Adrenal gland (tissue), 12 donors: ENCODE measurements around the gene OSER1. TPM values are rescaled to one million over a fixed set of nuclear protein-coding genes. Genes with fewer than 3 reads are reported as not detected.

ENCODE experiments used
- DNase-seq, 7 donors: peaks; one replicate each; pipeline ENCODE4 v3.0.0-alpha.2; 2019 to 2020
- H3K27ac ChIP-seq, 5 donors: fragments of 200-600 bp; sonication (generic) in 4 of 5; 1 replicate in 3 of 5; 2 replicates in 2 of 5; pipeline versions ENCODE4 v1.5.1 to v1.8.0; 2016 to 2020; ENCODE audit warnings: mild to moderate bottlenecking in 1 of 5
- H3K27me3 ChIP-seq: fragments of 200-600 bp; 2 replicates; pipeline ENCODE4 v1.8.0; 2021
- H3K36me3 ChIP-seq, 2 donors: fragments of 200-600 bp; replicated peaks in 1 of 2; 1 replicate in 1 of 2; 2 replicates in 1 of 2; pipeline versions ENCODE4 v1.5.1 to v1.8.0; 2018 to 2022
- H3K4me1 ChIP-seq, 2 donors: fragments of 200-600 bp; replicated peaks in 1 of 2; 1 replicate in 1 of 2; 2 replicates in 1 of 2; pipeline versions ENCODE4 v1.5.1 to v1.8.0; 2018 to 2021
- H3K4me3 ChIP-seq, 4 donors: fragments of 200-600 bp; sonication (generic) in 3 of 4; one replicate each; pipeline ENCODE4 v1.5.1; 2016 to 2018
- H3K9me3 ChIP-seq, 3 donors: fragments of 200-600 bp; sonication (generic) in 1 of 3; replicated peaks in 1 of 3; 1 replicate in 2 of 3; 2 replicates in 1 of 3; pipeline versions ENCODE4 v1.5.1 to v1.8.0; 2016 to 2021
- POLR2A ChIP-seq, 2 donors: fragments of 450-650 bp; IDR thresholded peaks; one replicate each; pipeline ENCODE4 v1.6.1; 2017; ENCODE audit warnings: antibody characterized with exemption in 2 of 2, mild to moderate bottlenecking in 2 of 2, moderate library complexity in 1 of 2
- WGBS, 4 donors: extraction: QIAGEN DNeasy Blood & Tissue Kit in 2 of 4; methylation state at CpG; one replicate each; pipeline versions ENCODE4 v1.1.5 to v1.1.7; 2013 to 2017; 5-methylcytosine and 5-hydroxymethylcytosine counted together
- intact Hi-C, 2 donors: fragments of 100-400 bp; cut with DNase I; formaldehyde crosslinking; loops; one replicate each; pipeline versions ENCODE4 v1.14.1 to v1.15.0; 2022 to 2023
- polyA plus RNA-seq, 3 donors: library from polyadenylated mRNA; stranded (reverse); fragments of 200-250 nt in 2 of 3; fragments of 350-450 nt in 1 of 3; fragmentation: Illumina TruSeq in 1 of 3; extraction: RNeasy Lipid Tissue Mini Kit (QIAGEN cat#74804) in 1 of 3; gene quantifications; one replicate each; pipeline ENCODE4 v1.2.3, GENCODE V29; 2013 to 2014
- total RNA-seq, 9 donors: library from RNA; depleted of rRNA in 4 of 9; stranded (reverse); fragments of >200 nt in 4 of 9; fragments of 120-200 nt in 1 of 9; fragmentation: NEBNext Ultra II Directional in 1 of 9; extraction: Animal tissue kit (Norgen Biotek cat#: 25700) in 1 of 9; gene quantifications; one replicate each; pipeline versions ENCODE4 v1.1.0 to v1.2.4, GENCODE V29; 2013 to 2023
- TF ChIP-seq, protein P1 (sequence below), 6 experiments: fragments of 450-650 bp in 4 of 6; fragments of 200-600 bp in 2 of 6; sonication (generic) in 1 of 6; IDR thresholded peaks; 1 replicate in 5 of 6; 2 replicates in 1 of 6; pipeline versions ENCODE4 v1.5.1 to v1.8.0; 2016 to 2021; ENCODE audit warnings: antibody characterized with exemption in 6 of 6, mild to moderate bottlenecking in 2 of 6, moderate library complexity in 1 of 6
- donor health status: healthy with polysubstance abuse.
- donor health status: Bipolar disorder and iron deficiency.
- donor health status: DM: yes; HTN: yes; CAD: no.
- donor health status: DM: no; HTN: no; CAD: no.
- donor health status: DM: no; HTN: no; CAD: no.
- donor health status: DM: yes; HTN: yes; CAD: no.

The OSER1 gene
- total and polyA plus RNA-seq, 12 donors: 19.5 to 46.7 (median 27.3) TPM

DNA sequence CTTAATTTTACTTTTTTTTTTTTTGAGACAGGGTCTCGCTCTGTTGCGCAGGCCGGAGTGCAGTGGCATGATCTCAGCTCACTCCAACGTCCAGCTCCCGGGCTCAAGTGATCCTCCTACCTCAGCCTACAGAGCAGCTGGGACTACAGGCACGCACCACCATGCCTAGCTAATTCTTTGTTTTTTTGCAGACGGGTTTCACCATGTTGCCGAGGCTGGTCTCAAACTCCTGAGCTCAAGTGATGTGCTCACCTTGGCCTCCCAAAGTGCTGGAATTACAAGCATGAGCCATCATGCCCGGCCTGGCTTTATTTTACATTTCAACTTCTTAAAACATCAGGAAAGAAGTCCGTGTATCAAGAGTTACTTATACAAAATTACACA is 5.7 kb downstream of the OSER1 start:
- Histone ChIP-seq H3K9me3 (no peaks in the 10 kb centered on the region), H3K27ac (peak overlapping the region in 2 of 5 donors; percentile 48 to 60), H3K27me3 (no peaks in the 10 kb centered on the region), H3K4me1 (peaks cover 30 to 53% of the 10 kb centered on the region in 2 donors), H3K36me3 (peaks cover 0 to 33% of the 10 kb centered on the region in 2 donors), H3K4me3 (no peak overlapping the region)
- intact Hi-C loops: no loop called here
- DNase-seq: no peak
- 90 to 93% (median 92%) methylated on average over 10 of the region's 10 CpGs for WGBS, 4 donors
- TF ChIP-seq, protein P1, sequence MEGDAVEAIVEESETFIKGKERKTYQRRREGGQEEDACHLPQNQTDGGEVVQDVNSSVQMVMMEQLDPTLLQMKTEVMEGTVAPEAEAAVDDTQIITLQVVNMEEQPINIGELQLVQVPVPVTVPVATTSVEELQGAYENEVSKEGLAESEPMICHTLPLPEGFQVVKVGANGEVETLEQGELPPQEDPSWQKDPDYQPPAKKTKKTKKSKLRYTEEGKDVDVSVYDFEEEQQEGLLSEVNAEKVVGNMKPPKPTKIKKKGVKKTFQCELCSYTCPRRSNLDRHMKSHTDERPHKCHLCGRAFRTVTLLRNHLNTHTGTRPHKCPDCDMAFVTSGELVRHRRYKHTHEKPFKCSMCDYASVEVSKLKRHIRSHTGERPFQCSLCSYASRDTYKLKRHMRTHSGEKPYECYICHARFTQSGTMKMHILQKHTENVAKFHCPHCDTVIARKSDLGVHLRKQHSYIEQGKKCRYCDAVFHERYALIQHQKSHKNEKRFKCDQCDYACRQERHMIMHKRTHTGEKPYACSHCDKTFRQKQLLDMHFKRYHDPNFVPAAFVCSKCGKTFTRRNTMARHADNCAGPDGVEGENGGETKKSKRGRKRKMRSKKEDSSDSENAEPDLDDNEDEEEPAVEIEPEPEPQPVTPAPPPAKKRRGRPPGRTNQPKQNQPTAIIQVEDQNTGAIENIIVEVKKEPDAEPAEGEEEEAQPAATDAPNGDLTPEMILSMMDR (IDR thresholded peaks at IDR 0.05): no peak
- TF ChIP-seq POLR2A (IDR thresholded peaks at IDR 0.05): no peak

DNA sequence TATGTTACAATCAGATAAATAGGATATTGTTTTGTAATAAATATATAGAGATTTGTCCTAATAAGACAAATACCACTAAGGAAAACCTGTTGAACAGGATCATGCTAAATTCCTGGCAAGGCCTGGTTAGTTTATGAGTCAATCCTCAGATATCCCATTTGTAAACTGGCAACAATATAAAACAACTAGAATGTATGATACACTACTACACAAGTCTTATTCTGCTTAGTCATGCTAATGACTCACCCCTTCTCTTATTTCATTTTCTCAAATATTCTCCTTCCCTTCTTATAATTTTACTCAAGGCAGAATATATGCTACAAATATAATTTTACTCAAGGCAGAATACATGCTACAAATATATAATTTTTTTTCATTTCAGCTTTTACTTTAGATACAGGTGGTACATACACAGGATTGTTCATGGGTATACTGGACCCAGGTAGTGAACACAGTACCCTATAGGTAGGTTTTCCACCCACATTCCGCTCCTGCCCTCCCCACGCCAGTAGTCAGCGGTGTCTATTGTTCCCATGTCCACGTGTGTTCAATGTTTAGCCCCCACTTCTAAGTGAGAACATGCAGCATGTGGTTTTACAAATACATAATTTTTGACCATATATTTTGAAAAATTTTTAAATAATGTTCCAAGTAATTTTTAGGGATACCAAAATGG is 6.3 kb downstream of the OSER1 start:
- no peaks in the 10 kb centered on the region for H3K27me3 ChIP-seq
- intact Hi-C loops: no loop called here
- no peak for DNase-seq
- peaks cover 0 to 39% of the 10 kb centered on the region in 2 donors for H3K36me3 ChIP-seq
- peak overlapping the region in 3 of 5 donors; percentile 48 to 69 (median 60) for H3K27ac ChIP-seq
- 85 to 93% (median 87%) methylated on average over 4 of the region's 4 CpGs for WGBS, 4 donors
- TF ChIP-seq, protein P1 (IDR thresholded peaks at IDR 0.05): no peak
- TF ChIP-seq POLR2A (IDR thresholded peaks at IDR 0.05): no peak
- no peak overlapping the region for H3K4me3 ChIP-seq
- peaks cover 28 to 50% of the 10 kb centered on the region in 2 donors for H3K4me1 ChIP-seq
- no peaks in the 10 kb centered on the region for H3K9me3 ChIP-seq

DNA sequence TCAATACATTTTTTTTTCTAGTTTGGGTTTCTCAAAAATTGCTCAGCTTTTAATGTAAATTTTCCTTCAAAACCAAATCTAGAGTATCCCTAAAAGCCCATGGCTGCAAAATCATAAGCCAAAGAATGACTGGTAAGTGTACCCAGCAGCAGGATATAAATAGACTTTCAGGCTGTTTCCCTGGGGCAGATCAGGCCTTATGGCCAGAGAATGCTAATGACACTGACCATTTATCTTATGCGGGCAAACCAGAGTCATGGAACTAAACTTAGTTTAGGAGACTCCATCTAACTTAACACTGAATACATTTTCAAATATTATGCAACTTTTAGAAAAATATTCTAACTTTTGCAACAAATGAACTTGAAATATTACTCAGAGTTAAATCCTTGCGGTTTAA is 7.4 kb downstream of the OSER1 start:
- no peaks in the 10 kb centered on the region for H3K27me3 ChIP-seq
- peak overlapping the region in 1 of 5 donors; percentile 6 for H3K27ac ChIP-seq
- no peak overlapping the region for H3K4me3 ChIP-seq
- H3K36me3 ChIP-seq: peaks cover 0 to 48% of the 10 kb centered on the region in 2 donors
- intact Hi-C loops: no loop called here
- no peak for DNase-seq
- peaks cover 17 to 39% of the 10 kb centered on the region in 2 donors for H3K4me1 ChIP-seq
- WGBS, 4 donors: 60 to 85% (median 78%) methylated on average over 2 of the region's 2 CpGs
- no peaks in the 10 kb centered on the region for H3K9me3 ChIP-seq
- no peak for TF ChIP-seq POLR2A (IDR thresholded peaks at IDR 0.05)
- TF ChIP-seq, protein P1 (IDR thresholded peaks at IDR 0.05): no peak

DNA sequence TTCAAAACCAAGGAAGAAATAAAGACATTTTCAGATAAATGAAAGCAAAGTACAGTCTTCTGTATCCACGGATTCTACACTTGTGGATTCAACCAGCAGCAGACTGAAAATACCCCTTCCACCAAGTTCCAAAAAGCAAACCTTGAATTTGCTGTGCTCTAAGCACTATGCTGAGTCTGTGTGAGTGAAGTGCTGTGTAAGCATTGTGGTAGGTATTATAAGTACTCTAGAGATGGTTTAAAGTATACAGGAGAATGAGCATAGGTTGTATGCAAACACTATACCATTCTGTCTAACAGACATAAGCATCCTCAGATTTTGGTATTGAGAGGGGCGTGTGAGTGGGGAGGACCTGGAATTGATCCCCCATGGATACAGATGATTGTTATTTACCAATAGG is 9.6 kb downstream of the OSER1 start:
- Histone ChIP-seq H3K4me1 (peaks cover 8 to 24% of the 10 kb centered on the region in 2 donors), H3K27me3 (no peaks in the 10 kb centered on the region), H3K4me3 (no peak overlapping the region), H3K9me3 (no peaks in the 10 kb centered on the region), H3K27ac (no peak overlapping the region), H3K36me3 (peaks cover 0 to 62% of the 10 kb centered on the region in 2 donors)
- DNase-seq: no peak
- no peak for TF ChIP-seq POLR2A (IDR thresholded peaks at IDR 0.05)
- TF ChIP-seq, protein P1 (IDR thresholded peaks at IDR 0.05): no peak
- WGBS, 4 donors: 66 to 94% (median 85%) methylated on average over 2 of the region's 2 CpGs
- intact Hi-C loops: no loop called here
